ENCODE measurements around the gene HADHA.
"Not testable (repeated sequence)": the region's sequence is repeated elsewhere in the genome, so short reads cannot be mapped to it uniquely, and the experiment has no call there.

The HADHA gene

DNA sequence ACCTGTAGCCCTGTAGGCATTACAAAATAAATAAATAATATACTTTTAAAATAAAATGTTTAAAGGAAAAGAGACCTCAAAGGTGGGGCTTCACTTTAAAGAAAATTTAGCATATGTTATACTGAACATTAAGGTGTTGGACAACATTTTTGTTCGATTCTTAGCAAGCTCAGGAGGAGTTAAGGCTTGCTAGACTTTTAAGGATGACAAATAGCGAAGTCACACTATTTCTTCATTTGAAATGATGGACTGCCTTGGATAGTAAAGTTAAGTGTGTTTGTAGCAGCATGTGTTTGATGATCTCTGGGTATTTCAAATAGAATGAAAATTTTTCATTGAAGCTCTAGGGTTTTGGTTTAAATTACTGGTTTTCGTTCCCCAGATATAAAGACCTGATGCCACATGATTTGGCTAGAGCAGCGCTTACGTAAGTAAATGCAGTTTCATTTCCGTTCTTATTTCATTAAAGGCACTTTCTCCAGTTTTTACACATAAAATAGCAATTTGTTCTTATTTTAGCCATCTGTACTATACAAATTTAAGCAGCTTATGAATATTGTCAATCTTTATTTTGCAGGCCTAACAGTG is 25.2 kb upstream of the HADHA start:
- no peaks in the 10 kb centered on the region for H3K79me2 ChIP-seq (ENCODE audit: insufficient read depth, low read length)
- no peaks in the 10 kb centered on the region for H3K9me2 ChIP-seq (replicated peaks; ENCODE audit: insufficient read depth, low read length)
- no peaks in the 10 kb centered on the region for H3K9me3 ChIP-seq (ENCODE audit: insufficient read depth, low read length)
- no peaks in the 10 kb centered on the region for H3K27me3 ChIP-seq (ENCODE audit: low read length)
- peak overlapping the region; percentile 60 for H3K27ac ChIP-seq (ENCODE audit: low read depth, low read length)
- H2AFZ ChIP-seq (ENCODE audit: low read depth, low read length, severe bottlenecking): no peak overlapping the region
- H3K36me3 ChIP-seq (ENCODE audit: low read length): 0 out of 2 replicates have a peak, but pooled peaks cover 5% of the 10 kb centered on the region
- H4K20me1 ChIP-seq (ENCODE audit: low read depth, low read length): no peaks in the 10 kb centered on the region
- H3K4me3 ChIP-seq (ENCODE audit: insufficient read depth, low read length, poor library complexity, severe bottlenecking): peak overlapping the region; percentile 9
- H3K4me2 ChIP-seq (ENCODE audit: low read depth, low read length, poor library complexity, severe bottlenecking): peak overlapping the region; percentile 47
- peak overlapping the region; percentile 16; the same call in 1 of the 2 replicates for H3K9ac ChIP-seq (ENCODE audit: low read length)
- no peak for TF ChIP-seq EZH2phosphoT487 (conservative IDR thresholded peaks at IDR 0.05; ENCODE audit: low read length)
- TF ChIP-seq, protein P1, sequence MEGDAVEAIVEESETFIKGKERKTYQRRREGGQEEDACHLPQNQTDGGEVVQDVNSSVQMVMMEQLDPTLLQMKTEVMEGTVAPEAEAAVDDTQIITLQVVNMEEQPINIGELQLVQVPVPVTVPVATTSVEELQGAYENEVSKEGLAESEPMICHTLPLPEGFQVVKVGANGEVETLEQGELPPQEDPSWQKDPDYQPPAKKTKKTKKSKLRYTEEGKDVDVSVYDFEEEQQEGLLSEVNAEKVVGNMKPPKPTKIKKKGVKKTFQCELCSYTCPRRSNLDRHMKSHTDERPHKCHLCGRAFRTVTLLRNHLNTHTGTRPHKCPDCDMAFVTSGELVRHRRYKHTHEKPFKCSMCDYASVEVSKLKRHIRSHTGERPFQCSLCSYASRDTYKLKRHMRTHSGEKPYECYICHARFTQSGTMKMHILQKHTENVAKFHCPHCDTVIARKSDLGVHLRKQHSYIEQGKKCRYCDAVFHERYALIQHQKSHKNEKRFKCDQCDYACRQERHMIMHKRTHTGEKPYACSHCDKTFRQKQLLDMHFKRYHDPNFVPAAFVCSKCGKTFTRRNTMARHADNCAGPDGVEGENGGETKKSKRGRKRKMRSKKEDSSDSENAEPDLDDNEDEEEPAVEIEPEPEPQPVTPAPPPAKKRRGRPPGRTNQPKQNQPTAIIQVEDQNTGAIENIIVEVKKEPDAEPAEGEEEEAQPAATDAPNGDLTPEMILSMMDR (IDR thresholded peaks at IDR 0.05; ENCODE audit: insufficient read depth, low read length, poor library complexity, severe bottlenecking): no peak
- H3F3A ChIP-seq (ENCODE audit: insufficient read depth): 0 out of 2 replicates have a peak, but pooled peaks cover 23% of the 10 kb centered on the region

DNA sequence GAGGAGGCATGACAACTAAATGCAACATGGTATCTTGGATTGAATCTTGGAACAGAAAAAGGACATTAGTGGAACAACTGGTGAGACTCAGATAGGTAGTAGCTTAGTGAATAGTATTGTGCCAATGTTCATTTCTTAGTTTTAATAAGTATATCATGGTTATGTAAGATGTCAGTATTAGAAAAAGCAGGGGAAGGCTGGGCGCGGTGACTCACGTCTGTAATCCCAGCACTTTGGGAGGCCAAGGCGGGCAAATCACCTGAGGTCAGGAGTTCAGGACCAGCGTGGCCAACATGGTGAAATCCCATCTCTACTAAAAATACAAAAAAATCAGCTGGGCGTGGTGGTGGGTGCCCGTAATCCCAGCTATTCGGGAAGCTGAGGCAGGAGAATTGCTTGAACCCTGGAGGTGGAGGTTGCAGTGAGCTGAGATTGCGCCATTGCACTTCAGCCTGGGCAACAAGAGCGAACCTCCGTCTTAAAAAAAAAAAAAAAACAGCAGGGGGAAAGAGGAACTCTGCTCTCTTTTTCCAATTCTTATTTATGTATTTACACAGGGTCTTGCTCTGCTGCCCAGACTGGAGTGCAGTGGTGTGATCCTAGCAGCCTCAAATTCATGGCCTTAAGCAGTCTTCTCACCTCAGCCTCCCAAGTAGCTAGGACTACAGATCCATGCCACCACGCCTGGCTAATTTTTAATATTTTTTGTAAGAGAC is 24.4 kb upstream of the HADHA start:
- H3K9me2 ChIP-seq (replicated peaks; ENCODE audit: insufficient read depth, low read length); H3K9me3 ChIP-seq (ENCODE audit: insufficient read depth, low read length); H2AFZ ChIP-seq (ENCODE audit: low read depth, low read length, severe bottlenecking); H3K4me3 ChIP-seq (ENCODE audit: insufficient read depth, low read length, poor library complexity, severe bottlenecking); H3K79me2 ChIP-seq (ENCODE audit: insufficient read depth, low read length); H3K36me3 ChIP-seq (ENCODE audit: low read length); H4K20me1 ChIP-seq (ENCODE audit: low read depth, low read length); H3K9ac ChIP-seq (ENCODE audit: low read length); H3K27me3 ChIP-seq (ENCODE audit: low read length): not testable (repeated sequence)
- H3K4me2 ChIP-seq (ENCODE audit: low read depth, low read length, poor library complexity, severe bottlenecking): peak overlapping the region; percentile 47
- peak overlapping the region; percentile 60; the same call in 1 of the 2 replicates for H3K27ac ChIP-seq (ENCODE audit: low read depth, low read length)
- 0 out of 2 replicates have a peak, but pooled peaks cover 20% of the 10 kb centered on the region for H3F3A ChIP-seq (ENCODE audit: insufficient read depth)

DNA sequence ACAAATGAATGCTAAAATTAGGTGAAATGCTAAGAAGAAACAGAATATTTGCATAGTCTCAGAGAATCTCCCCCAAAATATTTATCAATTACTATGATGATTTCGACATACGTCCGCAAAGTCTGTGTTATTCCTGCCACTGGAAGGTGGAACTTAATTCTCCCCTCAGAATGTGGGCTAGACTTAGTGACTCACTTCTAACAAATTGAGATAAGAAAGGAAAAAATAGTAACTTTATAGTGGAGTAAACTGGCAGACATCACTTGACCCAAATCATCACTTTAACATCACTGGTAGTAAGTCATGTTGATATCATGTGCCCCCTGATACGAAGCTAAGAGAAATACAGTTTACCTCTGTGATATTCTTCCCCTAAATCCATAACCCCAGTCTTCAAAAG is 23.8 kb upstream of the HADHA start:
- 0 out of 2 replicates have a peak, but pooled peaks cover 18% of the 10 kb centered on the region for H3F3A ChIP-seq (ENCODE audit: insufficient read depth)

DNA sequence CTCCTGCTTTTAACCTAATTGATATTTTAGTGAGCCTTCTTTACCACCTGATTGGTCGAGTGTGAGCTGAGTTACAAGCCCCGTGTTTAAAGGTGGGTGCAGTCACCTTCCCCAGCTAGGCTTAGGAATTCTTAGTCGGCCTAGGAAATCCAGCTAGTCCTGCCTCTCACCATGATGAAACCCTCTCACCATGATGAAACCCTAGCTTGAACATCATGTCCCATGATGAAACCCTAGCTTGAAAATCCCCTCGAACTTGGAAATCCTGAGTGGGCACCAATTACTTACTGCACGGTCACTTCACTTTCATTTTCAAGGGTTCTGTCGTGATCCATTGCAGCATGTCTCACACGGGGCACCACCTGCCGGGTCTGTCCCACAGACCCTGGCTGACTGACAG is 14.4 kb upstream of the HADHA start:
- not testable (repeated sequence) for H3K9ac ChIP-seq (ENCODE audit: low read length); H4K20me1 ChIP-seq (ENCODE audit: low read depth, low read length); H3K4me2 ChIP-seq (ENCODE audit: low read depth, low read length, poor library complexity, severe bottlenecking); H3K4me3 ChIP-seq (ENCODE audit: insufficient read depth, low read length, poor library complexity, severe bottlenecking); H3K9me3 ChIP-seq (ENCODE audit: insufficient read depth, low read length); H3F3A ChIP-seq (ENCODE audit: insufficient read depth); H3K27me3 ChIP-seq (ENCODE audit: low read length); H3K27ac ChIP-seq (ENCODE audit: low read depth, low read length); H3K36me3 ChIP-seq (ENCODE audit: low read length); H2AFZ ChIP-seq (ENCODE audit: low read depth, low read length, severe bottlenecking); H3K79me2 ChIP-seq (ENCODE audit: insufficient read depth, low read length); H3K9me2 ChIP-seq (replicated peaks; ENCODE audit: insufficient read depth, low read length)

More for the DNA sequence above, 23.8 kb upstream of the HADHA start:
- no peak for TF ChIP-seq EZH2phosphoT487 (conservative IDR thresholded peaks at IDR 0.05; ENCODE audit: low read length)
- TF ChIP-seq, protein P1 (IDR thresholded peaks at IDR 0.05; ENCODE audit: insufficient read depth, low read length, poor library complexity, severe bottlenecking): no peak
- Histone ChIP-seq H3K9me3 (ENCODE audit: insufficient read depth, low read length) (no peaks in the 10 kb centered on the region), H3K79me2 (ENCODE audit: insufficient read depth, low read length) (no peaks in the 10 kb centered on the region), H3K4me3 (ENCODE audit: insufficient read depth, low read length, poor library complexity, severe bottlenecking) (no peak overlapping the region), H3K9ac (ENCODE audit: low read length) (no peak overlapping the region), H3K4me2 (ENCODE audit: low read depth, low read length, poor library complexity, severe bottlenecking) (no peak overlapping the region), H4K20me1 (ENCODE audit: low read depth, low read length) (no peaks in the 10 kb centered on the region), H3K36me3 (ENCODE audit: low read length) (no peaks in the 10 kb centered on the region), H3K27ac (ENCODE audit: low read depth, low read length) (no peak overlapping the region), H2AFZ (ENCODE audit: low read depth, low read length, severe bottlenecking) (no peak overlapping the region), H3K27me3 (ENCODE audit: low read length) (no peaks in the 10 kb centered on the region), H3K9me2 (replicated peaks; ENCODE audit: insufficient read depth, low read length) (no peaks in the 10 kb centered on the region)
